ENCODE data around the gene KIF26A. TPM values are rescaled to one million over a fixed set of nuclear protein-coding genes. Genes with fewer than 3 reads are reported as not detected.

KIF26A gene
- total RNA-seq, 2 donors from 2014 or later = 5.0 to 6.9 TPM

GRCh38 chr14:104159990-104160389 is 21.6 kb downstream of the KIF26A start:
- intact Hi-C loops (cut with DNase I) = no loop called here

DNA sequence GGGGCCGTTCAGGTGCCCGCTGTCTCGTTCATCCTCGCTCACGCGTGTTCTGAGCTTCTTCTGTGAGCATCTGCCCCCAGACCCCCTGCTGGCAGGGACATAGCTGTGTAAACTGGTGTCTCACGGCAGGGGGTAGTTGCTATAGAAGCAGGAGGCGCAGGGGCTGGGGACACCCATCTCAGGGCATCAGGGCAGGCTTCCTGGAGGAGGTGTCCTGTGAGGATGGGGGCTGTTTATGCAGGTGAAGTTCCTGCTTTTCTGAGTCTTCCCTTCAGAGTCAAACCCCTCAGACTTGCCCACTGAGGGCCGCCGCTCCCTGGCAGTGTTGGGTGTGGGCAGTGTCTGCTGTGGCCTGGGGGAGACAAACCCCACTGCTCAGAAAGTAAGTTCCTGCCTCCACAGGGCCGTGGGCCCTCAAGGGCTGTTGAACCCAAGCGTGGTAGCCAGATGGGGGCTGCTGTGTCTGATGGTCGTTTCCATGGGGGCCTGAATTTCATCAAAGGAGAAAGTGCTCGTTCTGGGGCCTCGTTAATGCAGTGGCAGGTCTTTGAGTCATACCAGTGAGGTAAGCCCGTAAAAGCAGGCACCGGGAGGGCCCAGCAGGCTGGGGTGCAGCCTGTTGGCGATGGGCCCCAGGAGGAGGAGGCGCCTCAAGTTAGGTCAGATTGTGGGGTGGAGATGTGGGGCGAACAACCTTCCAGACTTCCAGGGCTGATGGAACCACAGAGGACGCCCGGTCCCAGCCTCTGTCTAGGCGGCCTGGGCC is 23.4 kb downstream of the KIF26A start:
- intact Hi-C loops (cut with DNase I) = no loop called here
- no peak for DNase-seq (ENCODE audit: low spot score)

More at GRCh38 chr14:104159990-104160389, 21.6 kb downstream of the KIF26A start:
- no peak for DNase-seq (ENCODE audit: low spot score)

GRCh38 chr14:104162495-104162894 is 24.1 kb downstream of the KIF26A start:
- no peak for DNase-seq (ENCODE audit: low spot score)
- intact Hi-C loops (cut with DNase I) = no loop called here

GRCh38 chr14:104163541-104163940 is 25.2 kb downstream of the KIF26A start:
- no peak for DNase-seq (ENCODE audit: low spot score)
- intact Hi-C loops (cut with DNase I) = no loop called here

GRCh38 chr14:104164041-104164440 is 25.7 kb downstream of the KIF26A start:
- no peak for DNase-seq (ENCODE audit: low spot score)
- intact Hi-C loops (cut with DNase I) = no loop called here

DNA sequence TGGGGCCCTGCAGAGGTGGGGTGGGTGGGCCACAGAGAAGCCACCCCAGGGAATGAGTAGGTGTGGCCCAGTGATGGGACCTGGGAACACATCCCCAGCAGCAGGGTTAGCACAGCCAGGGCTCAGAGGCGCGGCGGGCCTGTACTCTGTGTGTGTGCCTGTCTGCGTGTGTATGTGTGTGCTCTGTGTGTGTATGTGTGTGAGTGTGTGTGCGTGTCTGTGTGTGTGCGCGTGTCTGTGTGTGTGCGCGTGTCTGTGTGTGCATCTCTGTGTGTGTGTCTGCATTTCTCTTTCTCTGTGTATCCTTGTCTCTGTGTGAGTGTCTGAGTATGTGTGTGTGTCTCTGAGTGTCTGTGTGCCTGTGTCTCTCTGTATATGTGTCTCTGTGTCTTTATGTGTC is 26.1 kb downstream of the KIF26A start:
- no peak for DNase-seq (ENCODE audit: low spot score)
- intact Hi-C loops (cut with DNase I) = no loop called here

DNA sequence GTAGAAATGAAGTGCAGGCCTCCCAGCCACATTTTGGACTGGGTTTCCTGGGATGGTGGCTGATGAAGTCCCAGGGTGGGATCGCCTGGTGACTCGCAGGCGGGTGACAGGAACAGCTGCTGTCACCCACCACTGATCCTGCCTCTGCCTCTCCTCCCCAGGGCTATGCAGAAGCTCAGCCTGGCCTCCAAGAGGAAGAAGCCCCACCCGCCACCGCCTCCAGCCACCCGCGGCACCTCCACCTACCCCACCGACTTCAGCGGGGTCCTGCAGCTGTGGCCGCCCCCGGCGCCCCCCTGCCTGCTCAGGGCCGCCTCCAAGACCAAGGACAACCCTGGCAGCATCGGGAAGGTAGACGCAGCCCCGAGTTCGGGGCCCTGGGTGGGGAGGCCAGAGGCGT is 28.3 kb downstream of the KIF26A start:
- no peak for DNase-seq (ENCODE audit: low spot score)
- intact Hi-C loops (cut with DNase I) = no loop called here

DNA sequence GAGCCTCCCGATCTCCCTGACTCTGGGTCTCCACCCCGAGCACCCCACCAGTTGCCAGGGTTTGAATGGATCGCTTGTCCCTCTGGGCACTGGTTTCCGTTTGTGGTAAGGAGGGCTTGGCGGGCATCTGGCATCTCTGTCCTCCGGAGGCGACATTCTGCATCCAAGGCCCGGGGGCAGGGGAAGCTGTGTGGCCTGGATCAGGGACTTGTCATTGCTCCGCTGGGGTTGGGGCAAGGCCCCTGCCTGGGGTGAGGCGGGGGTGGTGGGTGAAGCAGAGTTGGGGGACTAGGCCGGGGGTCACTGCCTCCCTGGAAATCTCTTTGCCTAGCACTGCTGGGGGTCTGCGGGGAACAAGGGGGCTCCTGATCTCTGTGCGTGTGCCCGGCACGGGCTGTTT is 30.2 kb downstream of the KIF26A start:
- intact Hi-C loops (cut with DNase I) = no loop called here
- no peak for DNase-seq (ENCODE audit: low spot score)

DNA sequence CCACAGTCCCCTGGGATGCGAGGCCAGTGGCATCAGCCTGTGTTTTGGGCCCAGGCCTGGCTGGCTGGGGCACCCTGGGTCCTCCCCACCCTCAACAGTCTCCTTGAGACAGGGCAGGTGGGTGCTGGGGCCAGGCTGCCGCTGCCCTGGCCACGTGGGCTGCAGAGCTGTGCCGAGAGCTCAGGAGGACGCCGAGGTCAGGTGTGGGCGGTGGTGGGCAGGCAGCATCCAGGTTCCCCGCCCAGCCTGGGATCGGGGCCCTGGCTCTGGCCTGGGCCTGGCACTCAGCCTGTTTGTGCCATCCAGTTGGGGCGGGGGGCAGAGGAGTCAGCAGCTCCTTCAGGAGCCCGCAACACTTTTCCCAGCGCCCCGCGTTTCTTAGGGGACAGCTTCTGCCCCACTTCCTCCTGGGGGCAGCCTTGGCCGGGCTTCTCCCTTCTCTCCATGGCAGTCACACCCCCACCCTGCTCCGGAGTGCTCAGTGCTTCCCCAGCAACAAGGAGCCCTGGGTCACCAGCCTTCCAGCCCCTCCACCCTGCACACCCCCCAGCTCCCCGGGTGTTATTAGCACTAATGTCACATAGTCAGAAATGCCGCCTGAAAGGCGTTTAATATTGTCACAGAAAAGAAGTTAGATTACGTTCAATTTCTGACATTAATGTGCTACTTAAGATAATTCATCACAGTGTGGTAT is 30.8 kb downstream of the KIF26A start:
- intact Hi-C loops (cut with DNase I) = no loop called here
- DNase-seq (ENCODE audit: low spot score) = no peak

DNA sequence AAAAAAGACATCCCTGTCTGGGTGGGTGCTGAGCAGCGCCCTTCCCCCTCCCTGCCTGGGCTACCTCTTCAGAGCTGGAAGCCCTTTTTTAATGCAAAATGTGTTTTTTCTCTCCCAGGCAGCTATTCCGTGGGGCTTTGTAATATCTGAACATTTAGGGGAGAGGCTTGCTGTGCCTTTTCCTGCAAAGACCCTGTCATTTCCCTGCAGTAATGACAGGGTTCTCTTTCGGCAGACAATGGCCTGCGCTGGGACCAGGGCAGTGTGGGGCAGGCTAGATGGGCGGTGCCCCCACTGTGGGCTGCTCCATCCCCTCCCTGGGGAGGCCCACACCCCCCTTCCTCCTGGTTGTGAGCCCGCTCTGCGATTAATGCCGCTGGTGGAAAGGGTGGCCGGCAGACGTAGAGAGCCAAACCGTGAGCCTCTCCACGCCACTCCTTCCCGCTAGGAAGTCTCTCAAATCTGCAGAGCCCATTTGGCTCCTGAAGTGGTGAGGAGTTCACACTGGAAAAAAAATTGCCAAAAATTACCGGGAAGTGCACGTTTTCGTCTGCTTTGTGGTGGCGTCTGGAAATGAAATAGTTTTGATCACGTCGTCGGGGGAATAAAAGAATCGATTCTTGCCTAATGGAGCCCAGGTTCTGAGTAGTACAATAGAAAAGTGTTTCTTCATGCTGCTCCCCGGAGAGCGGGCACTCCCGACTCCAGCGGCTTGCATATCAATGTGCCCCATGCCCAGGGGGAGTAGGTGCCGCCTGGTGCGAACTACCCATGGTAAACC is 31.5 kb downstream of the KIF26A start:
- intact Hi-C loops (cut with DNase I) = no loop called here
- DNase-seq (ENCODE audit: low spot score) = no peak

GRCh38 chr14:104171029-104171697 is 32.8 kb downstream of the KIF26A start:
- intact Hi-C loops (cut with DNase I) = no loop called here

DNA sequence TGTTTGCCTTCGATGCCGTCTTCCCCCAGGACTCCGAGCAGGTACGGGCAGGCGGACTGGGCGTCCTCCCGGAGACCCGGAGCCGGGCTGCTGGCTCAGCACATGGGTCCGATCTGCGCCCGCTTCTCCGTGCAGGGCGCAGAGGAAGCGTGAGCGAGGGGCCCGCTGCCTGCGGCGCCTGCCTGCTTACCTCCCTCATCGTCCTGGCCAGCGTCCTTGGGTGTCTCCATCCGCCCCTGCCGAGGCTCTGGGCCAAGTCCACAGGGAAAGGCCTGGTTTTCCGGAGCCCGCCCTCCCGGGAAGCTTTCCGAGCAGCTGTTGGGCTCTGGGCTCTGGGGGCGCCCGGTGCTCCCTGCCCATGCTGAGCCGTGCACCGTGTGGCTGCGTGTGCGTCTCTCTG is 33.5 kb downstream of the KIF26A start:
- DNase-seq (ENCODE audit: low spot score) = no peak
- intact Hi-C loops (cut with DNase I) = no loop called here

More at GRCh38 chr14:104171029-104171697, 32.8 kb downstream of the KIF26A start:
- DNase-seq (ENCODE audit: low spot score) = no peak

DNA sequence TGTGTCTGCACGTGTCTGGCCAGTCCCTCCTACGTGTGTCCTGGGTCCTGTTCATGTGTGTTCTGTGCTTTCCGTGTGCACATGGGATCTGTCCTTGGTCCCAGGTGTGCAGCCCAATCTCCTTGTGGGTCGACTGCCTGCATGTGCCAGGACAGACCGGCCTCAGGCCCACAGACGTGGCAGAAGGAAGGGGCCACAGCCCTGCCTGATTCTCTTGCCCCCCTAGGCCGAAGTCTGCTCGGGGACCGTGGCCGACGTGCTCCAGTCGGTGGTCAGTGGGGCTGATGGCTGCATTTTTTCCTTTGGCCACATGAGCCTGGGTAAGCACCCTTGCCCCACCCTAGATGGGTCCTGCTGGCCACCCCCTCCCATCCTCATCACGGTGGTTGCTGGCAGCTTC is 34.0 kb downstream of the KIF26A start:
- intact Hi-C loops (cut with DNase I) = no loop called here
- no peak for DNase-seq (ENCODE audit: low spot score)

GRCh38 chr14:104172880-104173279 is 34.5 kb downstream of the KIF26A start:
- no peak for DNase-seq (ENCODE audit: low spot score)
- intact Hi-C loops (cut with DNase I) = no loop called here

GRCh38 chr14:104174051-104174450 is 35.7 kb downstream of the KIF26A start:
- intact Hi-C loops (cut with DNase I) = no loop called here
- no peak for DNase-seq (ENCODE audit: low spot score)

DNA sequence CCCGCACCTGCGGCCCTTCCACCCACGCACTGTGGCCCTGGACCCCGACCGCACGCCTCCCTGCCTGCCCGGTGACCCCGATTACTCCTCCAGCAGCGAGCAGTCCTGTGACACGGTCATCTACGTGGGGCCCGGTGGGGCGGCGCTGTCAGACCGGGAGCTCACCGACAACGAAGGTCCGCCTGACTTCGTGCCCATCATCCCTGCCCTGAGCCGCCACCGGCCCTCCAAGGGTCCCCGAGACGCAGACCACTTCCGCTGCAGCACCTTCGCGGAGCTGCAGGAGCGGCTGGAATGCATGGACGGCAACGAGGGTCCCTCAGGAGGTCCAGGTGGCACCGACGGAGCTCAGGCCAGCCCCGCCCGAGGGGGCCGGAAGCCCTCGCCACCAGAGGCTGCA is 36.7 kb downstream of the KIF26A start:
- no peak for DNase-seq (ENCODE audit: low spot score)
- intact Hi-C loops (cut with DNase I) = no loop called here

DNA sequence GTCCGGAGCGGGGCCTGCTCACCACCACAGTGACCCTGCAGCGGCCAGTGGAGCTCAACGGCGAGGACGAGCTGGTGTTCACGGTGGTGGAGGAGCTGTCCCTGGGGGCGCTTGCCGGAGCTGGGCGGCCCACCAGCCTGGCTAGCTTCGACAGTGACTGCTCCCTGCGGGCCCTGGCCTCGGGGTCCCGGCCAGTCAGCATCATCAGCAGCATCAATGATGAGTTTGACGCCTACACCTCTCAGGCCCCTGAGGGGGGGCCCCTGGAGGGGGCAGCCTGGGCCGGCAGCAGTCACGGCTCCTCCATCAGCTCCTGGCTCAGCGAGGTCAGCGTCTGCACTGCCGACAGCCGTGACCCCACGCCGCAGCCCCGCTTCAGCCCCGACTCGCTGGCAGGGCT is 37.4 kb downstream of the KIF26A start:
- intact Hi-C loops (cut with DNase I) = no loop called here
- DNase-seq (ENCODE audit: low spot score) = no peak

DNA sequence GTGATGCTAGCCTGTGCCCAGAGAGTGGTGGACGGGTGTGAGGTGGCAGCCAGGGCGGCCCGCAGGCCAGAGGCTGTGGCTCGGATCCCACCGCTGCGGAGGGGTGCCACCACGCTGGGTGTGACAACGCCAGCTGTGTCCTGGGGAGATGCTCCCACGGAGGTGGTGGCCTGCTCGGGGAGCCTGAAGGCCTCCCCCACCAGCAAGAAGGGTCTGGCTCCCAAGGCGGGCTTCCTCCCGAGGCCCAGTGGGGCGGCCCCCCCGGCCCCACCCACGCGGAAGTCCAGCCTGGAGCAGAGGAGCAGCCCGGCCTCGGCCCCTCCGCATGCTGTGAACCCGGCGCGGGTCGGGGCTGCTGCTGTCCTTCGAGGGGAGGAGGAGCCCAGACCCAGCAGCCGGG is 38.2 kb downstream of the KIF26A start:
- DNase-seq (ENCODE audit: low spot score) = no peak
- intact Hi-C loops (cut with DNase I) = no loop called here

- intact Hi-C loops (cut with DNase I) = no loop called here
- no peak for DNase-seq (ENCODE audit: low spot score)
Measured at GRCh38 chr14:104177411-104177810, 39.0 kb downstream of the KIF26A start.

- DNase-seq (ENCODE audit: low spot score) = no peak
- intact Hi-C loops (cut with DNase I) = no loop called here
Measured at GRCh38 chr14:104178279-104178678, 39.9 kb downstream of the KIF26A start.
